Esophagus muscularis mucosa (tissue), 4 donors: ENCODE data around the gene SSPN. TPM values are rescaled to one million over a fixed set of nuclear protein-coding genes. Genes with fewer than 3 reads are reported as not detected.

Experiments
- DNase-seq: peaks from one replicate; pipeline ENCODE4 v3.0.0-alpha.2; 2017; ENCODE audit errors: extremely low spot score
- H3K27ac ChIP-seq, 4 donors: fragments of 200-600 bp; sonication (generic); replicated peaks in 1 of 4; 1 replicate in 3 of 4; 2 replicates in 1 of 4; pipeline ENCODE4 v1.5.1; 2016 to 2019; ENCODE audit warnings: mild to moderate bottlenecking in 1 of 4
- H3K27me3 ChIP-seq, 4 donors: fragments of 200-600 bp; sonication (generic); one replicate each; pipeline versions ENCODE4 v1.5.1 to v1.6.0; 2016 to 2019
- H3K36me3 ChIP-seq, 4 donors: fragments of 200-600 bp; sonication (generic); one replicate each; pipeline ENCODE4 v1.5.1; 2016 to 2019
- H3K4me1 ChIP-seq, 4 donors: fragments of 200-600 bp; sonication (generic); one replicate each; pipeline ENCODE4 v1.5.1; 2016 to 2019
- H3K4me3 ChIP-seq, 4 donors: fragments of 200-600 bp; sonication (generic); 1 replicate in 2 of 4; 2 replicates in 2 of 4; pipeline ENCODE4 v1.5.1; 2016 to 2019; ENCODE audit warnings: mild to moderate bottlenecking in 4 of 4, moderate library complexity in 1 of 4
- H3K9me3 ChIP-seq, 4 donors: fragments of 200-600 bp; sonication (generic); 1 replicate in 3 of 4; 2 replicates in 1 of 4; pipeline ENCODE4 v1.5.1; 2016 to 2019
- EP300 ChIP-seq: sonication (generic); formaldehyde crosslinking; IDR thresholded peaks from one replicate; pipeline ENCODE4 v1.6.1; 2017; ENCODE audit warnings: antibody characterized with exemption
- POLR2A ChIP-seq: fragments of 450-650 bp; IDR thresholded peaks from one replicate; pipeline ENCODE4 v1.6.1; 2017; ENCODE audit warnings: antibody characterized with exemption, moderate library complexity, mild to moderate bottlenecking, low read depth
- POLR2AphosphoS5 ChIP-seq, 2 donors: sonication (generic); formaldehyde crosslinking; IDR thresholded peaks; one replicate each; pipeline ENCODE4 v1.6.1; 2017; ENCODE audit warnings: antibody characterized with exemption in 2 of 2
- WGBS: methylation state at CpG from one replicate; pipeline ENCODE4 v1.1.5; 2018; 5-methylcytosine and 5-hydroxymethylcytosine counted together
- intact Hi-C: fragments of 100-400 bp; cut with DNase I; formaldehyde crosslinking; loops from one replicate; pipeline ENCODE4 v1.15.1; 2023
- total RNA-seq, 4 donors: library from RNA; depleted of rRNA; stranded (reverse); fragments of >200 nt; gene quantifications; one replicate each; pipeline versions ENCODE4 v1.1.0 to v1.2.1, GENCODE V29; 2016
- TF ChIP-seq, protein P1 (sequence below), 3 experiments: fragments of 200-600 bp in 2 of 3; fragments of 450-650 bp in 1 of 3; sonication (generic) in 2 of 3; IDR thresholded peaks; one replicate each; pipeline ENCODE4 v1.5.1; 2017 to 2019; ENCODE audit warnings: antibody characterized with exemption in 3 of 3, mild to moderate bottlenecking in 2 of 3, moderate library complexity in 1 of 3

The SSPN gene
- total RNA-seq, 4 donors from 2014 or later, result 36.4 to 81.8 (median 64.9) TPM

DNA sequence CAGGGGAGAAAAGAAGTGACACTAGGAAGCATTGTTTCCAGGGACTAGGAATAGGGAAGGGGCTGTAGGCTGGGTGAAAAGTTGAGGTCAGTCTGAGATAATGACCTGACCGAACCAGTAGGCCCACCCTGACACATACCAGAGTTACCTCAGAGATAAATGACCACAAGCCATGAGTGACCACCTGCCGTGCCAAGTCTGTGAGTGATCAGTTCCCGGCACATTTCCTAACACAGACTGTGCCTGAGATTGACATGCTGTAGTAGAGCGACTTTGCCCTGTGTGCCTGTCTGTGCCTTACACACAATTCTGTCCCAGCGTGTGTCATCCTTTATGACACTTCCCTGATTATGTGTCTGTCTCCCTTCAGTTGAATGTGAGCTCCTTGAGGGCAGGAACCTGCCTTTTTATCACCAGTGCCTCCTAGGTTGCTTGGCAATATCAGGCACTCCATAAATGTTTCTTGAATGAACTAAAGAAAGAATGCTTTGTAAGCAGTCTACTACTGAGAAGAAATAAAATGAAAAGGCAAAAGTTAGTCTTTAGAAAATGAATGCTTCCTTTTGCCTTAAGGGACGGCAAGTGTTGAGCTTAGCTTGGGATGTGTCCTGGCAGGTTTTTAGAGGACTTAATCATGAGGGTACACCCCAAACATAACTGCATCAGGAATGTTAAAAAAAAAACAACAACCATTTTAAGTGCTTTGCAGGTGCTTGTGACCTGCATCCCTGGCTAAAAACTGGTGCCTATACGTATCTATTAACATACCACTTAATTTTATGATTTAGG, 9.6 kb upstream of the SSPN start:
- no peak overlapping the region for H3K4me3 ChIP-seq
- H3K27me3 ChIP-seq, result no peaks in the 10 kb centered on the region
- no peak for DNase-seq
- 77% methylated on average over 7 of the region's 7 CpGs for WGBS
- H3K9me3 ChIP-seq, result no peaks in the 10 kb centered on the region
- H3K36me3 ChIP-seq, result no peaks in the 10 kb centered on the region
- intact Hi-C loops, result no loop called here
- no peak overlapping the region for H3K27ac ChIP-seq
- no peak for TF ChIP-seq POLR2A
- TF ChIP-seq EP300, result no peak
- TF ChIP-seq, protein P1, sequence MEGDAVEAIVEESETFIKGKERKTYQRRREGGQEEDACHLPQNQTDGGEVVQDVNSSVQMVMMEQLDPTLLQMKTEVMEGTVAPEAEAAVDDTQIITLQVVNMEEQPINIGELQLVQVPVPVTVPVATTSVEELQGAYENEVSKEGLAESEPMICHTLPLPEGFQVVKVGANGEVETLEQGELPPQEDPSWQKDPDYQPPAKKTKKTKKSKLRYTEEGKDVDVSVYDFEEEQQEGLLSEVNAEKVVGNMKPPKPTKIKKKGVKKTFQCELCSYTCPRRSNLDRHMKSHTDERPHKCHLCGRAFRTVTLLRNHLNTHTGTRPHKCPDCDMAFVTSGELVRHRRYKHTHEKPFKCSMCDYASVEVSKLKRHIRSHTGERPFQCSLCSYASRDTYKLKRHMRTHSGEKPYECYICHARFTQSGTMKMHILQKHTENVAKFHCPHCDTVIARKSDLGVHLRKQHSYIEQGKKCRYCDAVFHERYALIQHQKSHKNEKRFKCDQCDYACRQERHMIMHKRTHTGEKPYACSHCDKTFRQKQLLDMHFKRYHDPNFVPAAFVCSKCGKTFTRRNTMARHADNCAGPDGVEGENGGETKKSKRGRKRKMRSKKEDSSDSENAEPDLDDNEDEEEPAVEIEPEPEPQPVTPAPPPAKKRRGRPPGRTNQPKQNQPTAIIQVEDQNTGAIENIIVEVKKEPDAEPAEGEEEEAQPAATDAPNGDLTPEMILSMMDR (IDR thresholded peaks at IDR 0.05), result no peak
- no peak for TF ChIP-seq POLR2AphosphoS5 (IDR thresholded peaks at IDR 0.05)
- H3K4me1 ChIP-seq, result peaks cover 0 to 18% (median 4%) of the 10 kb centered on the region in 4 donors

DNA sequence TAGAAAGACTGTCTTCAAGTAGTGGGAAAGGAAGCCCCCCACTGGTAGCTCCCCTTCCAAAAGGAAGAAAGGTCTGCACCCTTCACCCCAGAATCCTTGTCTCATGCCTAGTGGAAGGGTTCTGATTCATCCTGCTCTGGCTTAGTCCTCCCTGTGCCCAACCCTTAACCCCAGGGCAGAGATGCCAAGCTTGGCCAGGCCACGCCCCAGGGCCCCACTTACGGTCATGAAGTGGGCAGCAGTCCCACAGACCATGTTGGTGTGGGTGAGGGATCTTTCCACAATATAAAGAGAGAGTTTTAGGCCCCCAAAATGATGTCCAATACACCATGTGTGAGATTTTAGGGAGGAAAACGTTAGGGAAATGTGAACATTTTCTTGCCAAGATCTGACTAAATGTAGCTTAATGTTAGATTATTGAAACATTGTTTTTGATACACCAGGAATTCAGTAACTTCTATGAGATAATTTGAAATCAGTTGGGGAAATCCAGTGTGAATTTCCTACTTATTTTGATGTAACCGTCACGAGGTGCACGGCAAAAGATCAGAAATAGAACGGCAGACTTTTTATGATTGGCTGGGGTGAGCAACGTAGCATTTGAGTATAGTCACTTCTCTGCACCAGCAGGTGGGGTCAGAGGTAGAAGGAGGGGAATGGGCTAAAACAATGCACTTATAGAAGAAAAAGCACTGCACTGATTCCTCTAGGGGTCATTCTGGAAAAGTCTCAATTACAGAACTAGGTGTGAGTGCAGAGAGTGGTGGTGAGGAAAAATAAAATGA, 8.2 kb upstream of the SSPN start:
- Histone ChIP-seq H3K27me3 (no peaks in the 10 kb centered on the region), H3K27ac (no peak overlapping the region), H3K4me3 (no peak overlapping the region), H3K4me1 (peaks cover 0 to 18% (median 4%) of the 10 kb centered on the region in 4 donors), H3K9me3 (no peaks in the 10 kb centered on the region), H3K36me3 (no peaks in the 10 kb centered on the region)
- intact Hi-C loops, result no loop called here
- WGBS, result 53% methylated on average over 8 of the region's 8 CpGs
- TF ChIP-seq EP300, result no peak
- no peak for TF ChIP-seq POLR2A
- TF ChIP-seq, protein P1 (IDR thresholded peaks at IDR 0.05), result no peak
- TF ChIP-seq POLR2AphosphoS5 (IDR thresholded peaks at IDR 0.05), result no peak
- DNase-seq, result no peak

DNA sequence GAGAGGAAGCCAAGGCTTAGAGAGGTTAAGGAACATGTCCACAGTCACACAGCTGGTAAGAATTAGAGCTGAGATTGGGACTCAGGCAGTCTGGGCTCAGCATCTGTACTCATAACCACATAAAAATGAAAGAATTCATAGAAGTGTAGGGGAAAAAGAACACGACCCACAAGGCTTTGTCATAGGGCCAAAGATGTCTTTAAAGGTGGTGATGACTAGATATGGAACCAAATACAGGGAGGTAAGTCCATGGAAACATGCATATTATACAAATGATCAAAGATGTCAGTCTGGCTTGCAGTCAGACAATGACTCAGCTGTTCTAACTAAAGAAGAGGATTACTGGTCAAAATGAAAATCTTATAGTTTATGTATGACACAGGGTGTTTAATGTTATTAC, 7.2 kb upstream of the SSPN start:
- TF ChIP-seq, protein P1 (IDR thresholded peaks at IDR 0.05), result no peak
- TF ChIP-seq EP300 (no peak), POLR2AphosphoS5 (IDR thresholded peaks at IDR 0.05) (no peak), POLR2A (no peak)
- no peaks in the 10 kb centered on the region for H3K36me3 ChIP-seq
- DNase-seq, result no peak
- H3K4me3 ChIP-seq, result no peak overlapping the region
- intact Hi-C loops, result no loop called here
- 17% methylated on average over 1 of the region's 1 CpG for WGBS
- peaks cover 0 to 18% (median 4%) of the 10 kb centered on the region in 4 donors for H3K4me1 ChIP-seq
- no peak overlapping the region for H3K27ac ChIP-seq
- no peaks in the 10 kb centered on the region for H3K27me3 ChIP-seq
- H3K9me3 ChIP-seq, result no peaks in the 10 kb centered on the region

DNA sequence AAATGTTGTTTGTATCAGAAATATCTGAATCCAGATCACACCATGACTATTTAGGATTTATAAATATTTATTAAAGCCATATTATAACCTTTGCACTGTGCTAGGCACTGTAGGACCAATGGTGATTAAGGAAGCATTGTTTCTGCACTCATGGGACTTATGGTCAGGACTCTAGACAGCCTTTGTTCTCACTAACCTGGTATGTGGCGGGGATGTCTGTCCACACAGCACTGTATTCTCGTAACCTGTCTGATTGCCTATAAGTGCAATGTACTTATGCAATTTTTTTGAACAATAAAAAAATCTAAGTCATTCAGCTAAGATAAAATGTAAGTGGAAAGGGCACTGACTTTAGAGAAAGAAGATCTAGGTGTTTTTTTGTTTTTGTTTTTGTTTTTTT, 6.7 kb upstream of the SSPN start:
- Histone ChIP-seq H3K4me1 (peaks cover 0 to 18% (median 4%) of the 10 kb centered on the region in 4 donors), H3K27me3 (no peaks in the 10 kb centered on the region), H3K9me3 (no peaks in the 10 kb centered on the region), H3K27ac (no peak overlapping the region), H3K4me3 (no peak overlapping the region), H3K36me3 (no peaks in the 10 kb centered on the region)
- no peak for DNase-seq
- intact Hi-C loops, result no loop called here
- WGBS, result 91% methylated on average over 2 of the region's 2 CpGs
- no peak for TF ChIP-seq POLR2A
- TF ChIP-seq EP300, result no peak
- no peak for TF ChIP-seq POLR2AphosphoS5 (IDR thresholded peaks at IDR 0.05)
- TF ChIP-seq, protein P1 (IDR thresholded peaks at IDR 0.05), result no peak
